Measurements from ENCODE around the gene LHPP.

DNA sequence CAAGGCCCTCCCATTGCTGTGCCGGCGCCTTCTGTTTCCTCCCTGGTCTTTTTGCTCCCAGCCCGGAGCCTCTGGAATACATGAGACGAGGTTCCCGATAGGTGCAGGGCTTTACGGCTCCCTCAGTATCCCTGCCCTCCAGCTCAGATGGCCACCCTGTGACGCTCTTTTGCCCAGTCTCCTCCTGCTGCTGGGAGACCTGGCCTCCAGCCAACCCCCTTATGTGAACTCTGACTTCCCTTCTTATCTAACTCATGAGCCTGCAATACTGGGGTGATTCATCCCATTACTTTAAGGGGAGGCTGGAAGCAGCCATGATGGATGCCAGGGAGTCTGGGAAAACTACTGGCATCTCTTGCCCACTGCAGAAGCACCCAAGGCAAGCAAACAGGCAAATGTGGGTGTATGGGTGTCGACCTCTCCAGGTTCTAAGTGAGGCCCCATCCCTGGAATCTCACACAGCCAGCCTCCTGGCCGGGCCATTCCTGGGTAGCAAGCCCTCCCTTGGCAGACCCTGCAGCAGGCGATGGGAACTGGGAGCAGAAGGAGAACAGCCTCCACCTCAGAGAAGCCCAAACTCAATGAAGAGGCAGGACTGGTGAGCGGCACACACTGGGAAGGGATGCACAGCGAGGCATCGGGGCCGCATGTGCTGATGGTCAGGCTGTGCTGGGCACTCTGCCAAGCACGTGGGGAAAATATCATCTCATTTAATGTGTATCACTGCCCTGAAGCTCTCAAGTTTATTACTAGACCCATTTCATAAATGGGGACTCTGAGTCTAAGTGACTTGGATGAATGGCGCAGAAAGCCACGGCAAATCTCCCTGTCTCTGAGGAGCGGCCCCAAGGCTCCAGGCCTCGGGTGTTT is 185.1 kb downstream of the LHPP start:
- no peak for TF ChIP-seq ESRRG (CRISPR knock-in tag; IDR thresholded peaks at IDR 0.05)
- TF ChIP-seq, protein P1, sequence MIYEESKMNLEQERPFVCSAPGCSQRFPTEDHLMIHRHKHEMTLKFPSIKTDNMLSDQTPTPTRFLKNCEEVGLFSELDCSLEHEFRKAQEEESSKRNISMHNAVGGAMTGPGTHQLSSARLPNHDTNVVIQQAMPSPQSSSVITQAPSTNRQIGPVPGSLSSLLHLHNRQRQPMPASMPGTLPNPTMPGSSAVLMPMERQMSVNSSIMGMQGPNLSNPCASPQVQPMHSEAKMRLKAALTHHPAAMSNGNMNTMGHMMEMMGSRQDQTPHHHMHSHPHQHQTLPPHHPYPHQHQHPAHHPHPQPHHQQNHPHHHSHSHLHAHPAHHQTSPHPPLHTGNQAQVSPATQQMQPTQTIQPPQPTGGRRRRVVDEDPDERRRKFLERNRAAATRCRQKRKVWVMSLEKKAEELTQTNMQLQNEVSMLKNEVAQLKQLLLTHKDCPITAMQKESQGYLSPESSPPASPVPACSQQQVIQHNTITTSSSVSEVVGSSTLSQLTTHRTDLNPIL (CRISPR knock-in tag; IDR thresholded peaks at IDR 0.05; ENCODE audit: low read depth) = no peak
- TF ChIP-seq OSR1 (CRISPR knock-in tag; IDR thresholded peaks at IDR 0.05) = no peak
- TF ChIP-seq, protein P2, sequence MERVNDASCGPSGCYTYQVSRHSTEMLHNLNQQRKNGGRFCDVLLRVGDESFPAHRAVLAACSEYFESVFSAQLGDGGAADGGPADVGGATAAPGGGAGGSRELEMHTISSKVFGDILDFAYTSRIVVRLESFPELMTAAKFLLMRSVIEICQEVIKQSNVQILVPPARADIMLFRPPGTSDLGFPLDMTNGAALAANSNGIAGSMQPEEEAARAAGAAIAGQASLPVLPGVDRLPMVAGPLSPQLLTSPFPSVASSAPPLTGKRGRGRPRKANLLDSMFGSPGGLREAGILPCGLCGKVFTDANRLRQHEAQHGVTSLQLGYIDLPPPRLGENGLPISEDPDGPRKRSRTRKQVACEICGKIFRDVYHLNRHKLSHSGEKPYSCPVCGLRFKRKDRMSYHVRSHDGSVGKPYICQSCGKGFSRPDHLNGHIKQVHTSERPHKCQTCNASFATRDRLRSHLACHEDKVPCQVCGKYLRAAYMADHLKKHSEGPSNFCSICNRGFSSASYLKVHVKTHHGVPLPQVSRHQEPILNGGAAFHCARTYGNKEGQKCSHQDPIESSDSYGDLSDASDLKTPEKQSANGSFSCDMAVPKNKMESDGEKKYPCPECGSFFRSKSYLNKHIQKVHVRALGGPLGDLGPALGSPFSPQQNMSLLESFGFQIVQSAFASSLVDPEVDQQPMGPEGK (CRISPR knock-in tag; IDR thresholded peaks at IDR 0.05; ENCODE audit: borderline replicate concordance) = no peak
- no peak for TF ChIP-seq ZFP30 (CRISPR knock-in tag; IDR thresholded peaks at IDR 0.05)
- TF ChIP-seq TCF4 (CRISPR knock-in tag; IDR thresholded peaks at IDR 0.05; ENCODE audit: borderline replicate concordance) = no peak
- peak; percentile 15; the same call in 1 of the 2 replicates for TF ChIP-seq ISL1 (CRISPR knock-in tag; IDR thresholded peaks at IDR 0.05)
- TF ChIP-seq ZC3H10 (CRISPR knock-in tag; IDR thresholded peaks at IDR 0.05) = no peak
- TF ChIP-seq RARB (CRISPR knock-in tag; IDR thresholded peaks at IDR 0.05) = no peak
- no peak for TF ChIP-seq SNAI2 (CRISPR knock-in tag; IDR thresholded peaks at IDR 0.05)
- TF ChIP-seq ZFP3 (CRISPR knock-in tag; IDR thresholded peaks at IDR 0.05) = no peak; the same call in 1 of the 2 replicates

Measured in SK-N-SH treated with all-trans-retinoic acid at 6 μM for 48 hours (cell line).